Caco-2 (cell line): ENCODE results near the gene ABCA3. TPM values are rescaled to one million over a fixed set of nuclear protein-coding genes. Genes with fewer than 3 reads are reported as not detected.

ENCODE experiments used
- BruUV-seq: library from RNA; stranded (reverse); fragments of 400-500 nt; replicated peaks from 2 replicates; lab custom pipeline; 2021; lab: Mats Ljungman, UMichigan
- CTCF ChIA-PET: fragments of 300-600 bp; sonication (Branson Sonifier 250); formaldehyde crosslinking; loops from one replicate; lab custom pipeline; 2022; ENCODE audit warnings: antibody characterized with exemption; lab: Charles Lee
- POLR2A ChIA-PET: fragments of 300-600 bp; sonication (Branson Sonifier 250); formaldehyde crosslinking; loops from one replicate; lab custom pipeline; 2022; ENCODE audit warnings: antibody characterized with exemption; lab: Charles Lee
- DNase-seq, 2 experiments: peaks; one replicate each; pipeline versions ENCODE4 v3.0.0 to v3.0.0-alpha.2; 2020 to 2022
- H3K27me3 ChIP-seq: replicated peaks from 2 replicates; pipeline ENCODE4 v1.6.0; 2011; ENCODE audit warnings: low read length; ENCODE audit not compliant: control insufficient read depth, insufficient read depth
- H3K36me3 ChIP-seq: 2 replicates; pipeline ENCODE4 v1.5.1; 2011; ENCODE audit warnings: low read length; ENCODE audit not compliant: control insufficient read depth, insufficient read depth
- H3K4me1 ChIP-seq: fragments of 250-450 bp; sonication (Bioruptor Pico); 2 replicates; pipeline ENCODE4 v1.5.1; 2020; ENCODE audit warnings: mild to moderate bottlenecking
- H3K4me3 ChIP-seq: 2 replicates; pipeline ENCODE4 v1.5.1; 2011; ENCODE audit warnings: low read depth, mild to moderate bottlenecking, control low read depth, low read length
- H3K9me3 ChIP-seq: fragments of 250-450 bp; sonication (Bioruptor Pico); 2 replicates; pipeline ENCODE4 v1.5.1; 2020; ENCODE audit warnings: mild to moderate bottlenecking, moderate library complexity
- H3K27ac Mint-ChIP-seq: one replicate; pipeline ENCODE4 v1.8.0; 2022; ENCODE audit warnings: mixed read lengths; ENCODE audit not compliant: unreplicated experiment
- H3K27me3 Mint-ChIP-seq: one replicate; pipeline ENCODE4 v1.8.0; 2022; ENCODE audit warnings: mixed read lengths; ENCODE audit not compliant: insufficient read depth, unreplicated experiment
- H3K36me3 Mint-ChIP-seq: one replicate; pipeline ENCODE4 v1.8.0; 2022; ENCODE audit warnings: mild to moderate bottlenecking, mixed read lengths; ENCODE audit not compliant: insufficient read depth, unreplicated experiment
- H3K4me1 Mint-ChIP-seq: one replicate; pipeline ENCODE4 v1.8.0; 2022; ENCODE audit warnings: low read depth, mixed read lengths; ENCODE audit not compliant: unreplicated experiment
- H3K4me3 Mint-ChIP-seq: one replicate; pipeline ENCODE4 v1.8.0; 2022; ENCODE audit warnings: mild to moderate bottlenecking, moderate library complexity, mixed read lengths; ENCODE audit not compliant: unreplicated experiment
- H3K9me3 Mint-ChIP-seq: one replicate; pipeline ENCODE4 v1.8.0; 2022; ENCODE audit warnings: mixed read lengths; ENCODE audit not compliant: unreplicated experiment
- CTCF ChIP-seq, 2 experiments: fragments of 200-600 bp in 1 of 2; IDR thresholded peaks; 1 replicate in 1 of 2; 2 replicates in 1 of 2; pipeline versions ENCODE4 v1.5.1 to v1.8.0; 2011 to 2022; ENCODE audit warnings: antibody characterized with exemption in 1 of 2, control low read depth in 1 of 2, inconsistent platforms in 1 of 2, low read depth in 1 of 2, low read length in 1 of 2, mild to moderate bottlenecking in 1 of 2, moderate library complexity in 1 of 2; ENCODE audit not compliant: insufficient read depth in 1 of 2, severe bottlenecking in 1 of 2, unreplicated experiment in 1 of 2
- intact Hi-C: fragments of 100-400 bp; cut with micrococcal nuclease; formaldehyde crosslinking; loops from one replicate; pipeline ENCODE4 v1.10.0; 2022; ENCODE audit not compliant: unreplicated experiment
- total RNA-seq: library from RNA; stranded (reverse); gene quantifications from 2 replicates; pipeline ENCODE4 v1.2.3, GENCODE V29; 2022

Gene ABCA3
- total RNA-seq, 1 experiment from 2014 or later = 16.1 TPM

DNA sequence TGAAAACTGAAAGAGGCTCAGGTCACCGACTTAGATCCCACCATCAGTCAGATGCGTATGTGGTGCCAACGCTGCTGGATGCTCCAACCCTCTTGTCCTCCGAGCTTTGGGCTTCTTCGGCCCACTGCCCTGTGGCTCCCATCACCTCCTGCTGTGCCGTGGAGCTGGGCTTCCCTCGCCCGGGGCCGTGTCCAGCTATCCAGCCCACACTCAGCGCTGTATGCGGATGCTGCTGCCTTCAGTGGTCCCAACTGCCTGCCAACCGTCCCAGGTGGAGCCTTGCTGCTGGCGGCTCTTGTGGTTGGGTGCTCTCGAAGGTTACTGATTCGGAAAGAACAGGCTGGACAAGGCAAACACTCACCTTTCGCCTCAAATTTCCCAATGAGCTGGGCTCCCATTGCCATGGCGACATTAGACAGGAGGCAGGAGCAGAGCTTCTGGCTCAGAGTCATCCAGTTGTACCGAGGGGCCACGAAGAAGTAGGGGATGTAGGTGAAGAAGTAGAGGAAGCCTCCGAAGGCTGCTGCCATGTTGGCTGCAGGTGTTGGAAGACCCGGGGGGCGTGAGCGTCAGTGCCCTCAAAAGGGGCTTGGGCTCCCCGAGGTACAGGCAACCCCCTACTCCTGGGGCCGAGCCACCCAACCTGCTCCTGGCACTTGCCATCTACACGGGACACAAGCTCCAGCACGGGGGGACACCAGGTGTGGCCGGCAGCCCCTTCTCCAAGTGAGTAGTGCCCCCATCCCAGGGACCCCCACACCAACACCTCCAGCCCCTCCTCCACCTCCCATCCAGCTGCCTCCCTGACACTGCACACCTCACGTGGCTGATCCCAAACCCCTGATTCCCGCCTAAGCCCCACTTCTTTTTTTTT, 32.2 kb downstream of the ABCA3 start:
- POLR2A ChIA-PET = no interaction called here
- Histone ChIP-seq H3K4me1 (no peaks in the 10 kb centered on the region), H3K4me3 (no peak overlapping the region), H3K9me3 (no peaks in the 10 kb centered on the region), H3K27me3 (no peaks in the 10 kb centered on the region), H3K36me3 (no peaks in the 10 kb centered on the region)
- BruUV-seq = no TSS peak
- DNase-seq = no peak
- Mint-ChIP-seq H3K4me1 (no peaks in the 10 kb centered on the region), H3K4me3 (no peak overlapping the region), H3K27me3 (no peaks in the 10 kb centered on the region), H3K9me3 (no peaks in the 10 kb centered on the region), H3K36me3 (no peaks in the 10 kb centered on the region), H3K27ac (no peak overlapping the region)
- CTCF ChIA-PET = no interaction called here
- intact Hi-C loops = no loop called here
- TF ChIP-seq CTCF (IDR thresholded peaks at IDR 0.05; ENCODE audit: insufficient read depth in 1 of 2, low read depth in 1 of 2, low read length in 1 of 2, severe bottlenecking in 1 of 2, unreplicated experiment in 1 of 2) = no peak

- POLR2A ChIA-PET = no interaction called here
- TF ChIP-seq CTCF (IDR thresholded peaks at IDR 0.05; ENCODE audit: insufficient read depth in 1 of 2, low read depth in 1 of 2, low read length in 1 of 2, severe bottlenecking in 1 of 2, unreplicated experiment in 1 of 2) = no peak
- H3K4me1 Mint-ChIP-seq = no peaks in the 10 kb centered on the region
- intact Hi-C loops = no loop called here
- CTCF ChIA-PET = no interaction called here
- H3K36me3 Mint-ChIP-seq = no peaks in the 10 kb centered on the region
- Histone ChIP-seq H3K36me3 (no peaks in the 10 kb centered on the region), H3K9me3 (no peaks in the 10 kb centered on the region), H3K27me3 (no peaks in the 10 kb centered on the region), H3K4me3 (no peak overlapping the region), H3K4me1 (no peaks in the 10 kb centered on the region)
- no peak overlapping the region for H3K4me3 Mint-ChIP-seq
- H3K9me3 Mint-ChIP-seq = no peaks in the 10 kb centered on the region
- no peak overlapping the region for H3K27ac Mint-ChIP-seq
- no TSS peak for BruUV-seq
- no peak for DNase-seq
- H3K27me3 Mint-ChIP-seq = no peaks in the 10 kb centered on the region
These were observed 40.7 kb downstream of the ABCA3 start for GRCh38 chr16:2299915-2300192.

GRCh38 chr16:2299121-2299914, 41.2 kb downstream of the ABCA3 start:
- Histone ChIP-seq H3K4me3 (no peak overlapping the region), H3K27me3 (no peaks in the 10 kb centered on the region), H3K4me1 (no peaks in the 10 kb centered on the region), H3K36me3 (no peaks in the 10 kb centered on the region), H3K9me3 (no peaks in the 10 kb centered on the region)
- no peak for DNase-seq
- no TSS peak for BruUV-seq
- TF ChIP-seq CTCF (IDR thresholded peaks at IDR 0.05; ENCODE audit: insufficient read depth in 1 of 2, low read depth in 1 of 2, low read length in 1 of 2, severe bottlenecking in 1 of 2, unreplicated experiment in 1 of 2) = no peak
- Mint-ChIP-seq H3K36me3 (no peaks in the 10 kb centered on the region), H3K4me1 (no peaks in the 10 kb centered on the region), H3K27ac (no peak overlapping the region), H3K9me3 (no peaks in the 10 kb centered on the region), H3K4me3 (no peak overlapping the region), H3K27me3 (no peaks in the 10 kb centered on the region)
- ChIA-PET CTCF (no interaction called here), POLR2A (no interaction called here)
- intact Hi-C loops = no loop called here
